ENCODE results near the gene TRIO.

GRCh38 chr5:14269395-14269794, 126.3 kb downstream of the TRIO start:
- TF ChIP-seq POLR2A (IDR thresholded peaks at IDR 0.05; ENCODE audit: low read depth, low read length) = no peak
- no peak for TF ChIP-seq EP300 (IDR thresholded peaks at IDR 0.05; ENCODE audit: borderline replicate concordance in 1 of 2, control insufficient read depth in 1 of 2, low read depth in 2 of 2, low read length in 2 of 2)
- TF ChIP-seq CTCF (IDR thresholded peaks at IDR 0.05 in 2 of 3, conservative IDR thresholded peaks at IDR 0.05 in 1 of 3; ENCODE audit: control insufficient read depth in 2 of 3, extremely low read depth in 1 of 3, insufficient read depth in 1 of 3, low read depth in 3 of 3, low read length in 3 of 3) = no peak
- TF ChIP-seq USF2 (IDR thresholded peaks at IDR 0.05; ENCODE audit: borderline replicate concordance, low read depth, low read length) = no peak
- no peak for TF ChIP-seq CREB1 (IDR thresholded peaks at IDR 0.05; ENCODE audit: low read depth)
- TF ChIP-seq YY1 (IDR thresholded peaks at IDR 0.05; ENCODE audit: low read depth, low read length) = no peak
- no peak for TF ChIP-seq CHD2 (IDR thresholded peaks at IDR 0.05; ENCODE audit: borderline replicate concordance, low read depth, low read length)
- TF ChIP-seq NR2C2 (IDR thresholded peaks at IDR 0.05; ENCODE audit: borderline replicate concordance, control insufficient read depth, insufficient read length, low read depth) = no peak
- TF ChIP-seq TCF12 (IDR thresholded peaks at IDR 0.05; ENCODE audit: low read depth, low read length) = no peak
- no peak for TF ChIP-seq RAD21 (IDR thresholded peaks at IDR 0.05; ENCODE audit: insufficient read depth, low read depth, low read length)
- TF ChIP-seq BCLAF1 (IDR thresholded peaks at IDR 0.05) = no peak
- no peak for TF ChIP-seq EZH2 (IDR thresholded peaks at IDR 0.05; ENCODE audit: borderline replicate concordance, control insufficient read depth, low read depth, low read length)
- TF ChIP-seq SP1 (IDR thresholded peaks at IDR 0.05; ENCODE audit: low read depth, low read length) = no peak
- TF ChIP-seq BACH1 (IDR thresholded peaks at IDR 0.05; ENCODE audit: borderline replicate concordance) = no peak
